ENCODE measurements around the gene GDI2. TPM values are rescaled to one million over a fixed set of nuclear protein-coding genes. Genes with fewer than 3 reads are reported as not detected.

The GDI2 gene
- total and polyA plus RNA-seq, 2 of the 13 experiments (the other 11 are each of a cell fraction or from before 2014, with no cell fraction given) = 153 to 477 TPM

GRCh38 chr10:5814110-5815107 is 1.2 kb upstream of the GDI2 start (continued):
- TF ChIP-seq ZNF280D (CRISPR knock-in tag; IDR thresholded peaks at IDR 0.05) = peak; percentile 89; the same call in 1 of the 2 replicates
- TF ChIP-seq TEF (CRISPR knock-in tag; IDR thresholded peaks at IDR 0.05) = no peak
- TF ChIP-seq ZFAT (CRISPR knock-in tag; conservative IDR thresholded peaks at IDR 0.05) = no peak
- no peak for TF ChIP-seq ZHX1 (CRISPR knock-in tag; IDR thresholded peaks at IDR 0.05; ENCODE audit: low read depth)
- TF ChIP-seq HNF4G (IDR thresholded peaks at IDR 0.05; ENCODE audit: borderline replicate concordance, low read depth, low read length) = no peak
- TF ChIP-seq HNF4G (CRISPR knock-in tag; IDR thresholded peaks at IDR 0.05; ENCODE audit: borderline replicate concordance, low read depth) = no peak
- TF ChIP-seq THAP9 (CRISPR knock-in tag; IDR thresholded peaks at IDR 0.05; ENCODE audit: borderline replicate concordance) = no peak
- no peak for TF ChIP-seq PAF1 (CRISPR knock-in tag; IDR thresholded peaks at IDR 0.05)
- peak; percentile 89; the same call in 1 of the 2 replicates for TF ChIP-seq ZNF816 (CRISPR knock-in tag; IDR thresholded peaks at IDR 0.05; ENCODE audit: borderline replicate concordance)
- no peak for TF ChIP-seq ZNF713 (CRISPR knock-in tag; IDR thresholded peaks at IDR 0.05)
- no peak for TF ChIP-seq STAT6 (CRISPR knock-in tag; IDR thresholded peaks at IDR 0.05; ENCODE audit: borderline replicate concordance)
- TF ChIP-seq EEA1 (CRISPR knock-in tag; IDR thresholded peaks at IDR 0.05; ENCODE audit: borderline replicate concordance) = no peak
